CMK (cell line): Measurements from ENCODE around the gene BTBD16.

Source experiments
- DNase-seq: peaks from one replicate; pipeline ENCODE4 v3.0.0-alpha.2; 2010; ENCODE audit warnings: low read depth

Gene BTBD16

GRCh38 chr10:122248356-122249302 lies 22.5 kb upstream of the BTBD16 start:
- no peak for DNase-seq

GRCh38 chr10:122249303-122249850 lies 21.7 kb upstream of the BTBD16 start:
- no peak for DNase-seq

GRCh38 chr10:122249991-122250750 lies 20.9 kb upstream of the BTBD16 start:
- DNase-seq, result no peak

GRCh38 chr10:122251459-122252255 lies 19.4 kb upstream of the BTBD16 start:
- DNase-seq, result no peak

GRCh38 chr10:122252805-122253204 lies 18.3 kb upstream of the BTBD16 start:
- no peak for DNase-seq

GRCh38 chr10:122253605-122254004 lies 17.5 kb upstream of the BTBD16 start:
- no peak for DNase-seq

- no peak for DNase-seq
Observed at GRCh38 chr10:122254831-122255230, 16.3 kb upstream of the BTBD16 start.

GRCh38 chr10:122255509-122256301 lies 15.4 kb upstream of the BTBD16 start:
- no peak for DNase-seq

- no peak for DNase-seq
Observed at GRCh38 chr10:122257041-122257440, 14.1 kb upstream of the BTBD16 start.

GRCh38 chr10:122258136-122259074 lies 12.7 kb upstream of the BTBD16 start:
- DNase-seq, result no peak

- DNase-seq, result no peak
Observed at GRCh38 chr10:122259075-122259466, 12.0 kb upstream of the BTBD16 start.

GRCh38 chr10:122261584-122261983 lies 9.5 kb upstream of the BTBD16 start:
- DNase-seq, result no peak

GRCh38 chr10:122263971-122264370 lies 7.1 kb upstream of the BTBD16 start:
- no peak for DNase-seq

GRCh38 chr10:122264436-122264835 lies 6.7 kb upstream of the BTBD16 start:
- no peak for DNase-seq

- DNase-seq, result no peak
Observed at GRCh38 chr10:122264931-122265330, 6.2 kb upstream of the BTBD16 start.

GRCh38 chr10:122265896-122266295 lies 5.2 kb upstream of the BTBD16 start:
- no peak for DNase-seq

GRCh38 chr10:122267849-122268737 lies 3.0 kb upstream of the BTBD16 start:
- peak; percentile 5 for DNase-seq

- no peak for DNase-seq
Observed at GRCh38 chr10:122269059-122269687, 1.9 kb upstream of the BTBD16 start.
